Endothelial cell (in vitro differentiated cells): ENCODE measurements around the gene DLX1. TPM values are rescaled to one million over a fixed set of nuclear protein-coding genes. Genes with fewer than 3 reads are reported as not detected.
"Not testable (repeated sequence)": the region's sequence is repeated elsewhere in the genome, so short reads cannot be mapped to it uniquely, and the experiment has no call there.

Source experiments
- DNase-seq: peaks from one replicate; pipeline ENCODE4 v3.0.0; 2021; ENCODE audit warnings: low spot score
- H3K27ac Mint-ChIP-seq: one replicate; pipeline ENCODE4 v1.8.0; 2021; ENCODE audit warnings: mixed read lengths, inconsistent platforms; ENCODE audit not compliant: unreplicated experiment
- H3K27me3 Mint-ChIP-seq: one replicate; pipeline ENCODE4 v1.8.0; 2021; ENCODE audit warnings: mild to moderate bottlenecking, moderate library complexity, mixed read lengths, inconsistent platforms; ENCODE audit not compliant: unreplicated experiment
- H3K36me3 Mint-ChIP-seq: one replicate; pipeline ENCODE4 v1.8.0; 2021; ENCODE audit warnings: mild to moderate bottlenecking, low read depth, mixed read lengths, inconsistent platforms; ENCODE audit not compliant: unreplicated experiment
- H3K4me1 Mint-ChIP-seq: one replicate; pipeline ENCODE4 v1.8.0; 2021; ENCODE audit warnings: mild to moderate bottlenecking, mixed read lengths, inconsistent platforms; ENCODE audit not compliant: unreplicated experiment
- H3K4me3 Mint-ChIP-seq: one replicate; pipeline ENCODE4 v1.8.0; 2021; ENCODE audit warnings: mild to moderate bottlenecking, mixed read lengths, inconsistent platforms; ENCODE audit not compliant: unreplicated experiment
- H3K9me3 Mint-ChIP-seq: one replicate; pipeline ENCODE4 v1.8.0; 2021; ENCODE audit warnings: mixed read lengths, inconsistent platforms; ENCODE audit not compliant: unreplicated experiment
- CTCF ChIP-seq: fragments of 200-600 bp; sonication (generic); IDR thresholded peaks from one replicate; pipeline ENCODE4 v1.5.0; 2021; ENCODE audit warnings: antibody characterized with exemption; ENCODE audit not compliant: unreplicated experiment
- total RNA-seq: library from RNA; stranded (reverse); fragmentation: NEBNext Ultra II Directional; extraction: Animal tissue kit (Norgen Biotek cat#: 25700); gene quantifications from one replicate; pipeline ENCODE4 v1.2.1, GENCODE V29; 2021; ENCODE audit not compliant: unreplicated experiment

DLX1 gene
- total RNA-seq, 1 donor from 2014 or later = 0.87 TPM

GRCh38 chr2:172056293-172056692 is 29.0 kb upstream of the DLX1 start:
- no peak for DNase-seq
- H3K27ac Mint-ChIP-seq = no peak overlapping the region
- no peak overlapping the region for H3K4me3 Mint-ChIP-seq
- H3K9me3 Mint-ChIP-seq = no peaks in the 10 kb centered on the region
- peaks cover 6% of the 10 kb centered on the region for H3K4me1 Mint-ChIP-seq
- H3K27me3 Mint-ChIP-seq = no peaks in the 10 kb centered on the region
- no peak for TF ChIP-seq CTCF
- H3K36me3 Mint-ChIP-seq = no peaks in the 10 kb centered on the region

- Mint-ChIP-seq H3K9me3 (no peaks in the 10 kb centered on the region), H3K27me3 (no peaks in the 10 kb centered on the region), H3K4me3 (no peak overlapping the region), H3K4me1 (peaks cover 6% of the 10 kb centered on the region), H3K27ac (no peak overlapping the region), H3K36me3 (no peaks in the 10 kb centered on the region)
- TF ChIP-seq CTCF = no peak
- no peak for DNase-seq
Measured at GRCh38 chr2:172058660-172059059, 26.6 kb upstream of the DLX1 start.

GRCh38 chr2:172060118-172060517 is 25.2 kb upstream of the DLX1 start:
- not testable (repeated sequence) for DNase-seq, H3K27ac Mint-ChIP-seq, H3K27me3 Mint-ChIP-seq, H3K36me3 Mint-ChIP-seq, H3K4me1 Mint-ChIP-seq, H3K4me3 Mint-ChIP-seq, H3K9me3 Mint-ChIP-seq

GRCh38 chr2:172062402-172063004 is 22.8 kb upstream of the DLX1 start:
- no peak for DNase-seq
- H3K9me3 Mint-ChIP-seq = no peaks in the 10 kb centered on the region
- no peaks in the 10 kb centered on the region for H3K36me3 Mint-ChIP-seq
- no peaks in the 10 kb centered on the region for H3K27me3 Mint-ChIP-seq
- peaks cover 12% of the 10 kb centered on the region for H3K4me1 Mint-ChIP-seq
- no peak overlapping the region for H3K27ac Mint-ChIP-seq
- H3K4me3 Mint-ChIP-seq = no peak overlapping the region
- no peak for TF ChIP-seq CTCF

GRCh38 chr2:172063446-172063845 is 21.9 kb upstream of the DLX1 start:
- Mint-ChIP-seq H3K36me3 (no peaks in the 10 kb centered on the region), H3K27me3 (no peaks in the 10 kb centered on the region), H3K4me1 (peaks cover 12% of the 10 kb centered on the region), H3K9me3 (no peaks in the 10 kb centered on the region), H3K4me3 (no peak overlapping the region), H3K27ac (no peak overlapping the region)
- no peak for DNase-seq
- no peak for TF ChIP-seq CTCF

- no peak overlapping the region for H3K27ac Mint-ChIP-seq
- no peaks in the 10 kb centered on the region for H3K36me3 Mint-ChIP-seq
- no peaks in the 10 kb centered on the region for H3K9me3 Mint-ChIP-seq
- no peaks in the 10 kb centered on the region for H3K27me3 Mint-ChIP-seq
- TF ChIP-seq CTCF = no peak
- H3K4me1 Mint-ChIP-seq = peaks cover 12% of the 10 kb centered on the region
- DNase-seq = no peak
- H3K4me3 Mint-ChIP-seq = no peak overlapping the region
Measured at GRCh38 chr2:172065111-172065510, 20.2 kb upstream of the DLX1 start.
